GM04504 (cell line): ENCODE results near the gene TMEM145.
A peak's percentile ranks its signal among the peaks of the same experiment; 100 is the strongest.

Experiments
- DNase-seq: peaks from one replicate; pipeline ENCODE4 v3.0.0-alpha.2; 2012; ENCODE audit warnings: low read depth

TMEM145 gene

DNA sequence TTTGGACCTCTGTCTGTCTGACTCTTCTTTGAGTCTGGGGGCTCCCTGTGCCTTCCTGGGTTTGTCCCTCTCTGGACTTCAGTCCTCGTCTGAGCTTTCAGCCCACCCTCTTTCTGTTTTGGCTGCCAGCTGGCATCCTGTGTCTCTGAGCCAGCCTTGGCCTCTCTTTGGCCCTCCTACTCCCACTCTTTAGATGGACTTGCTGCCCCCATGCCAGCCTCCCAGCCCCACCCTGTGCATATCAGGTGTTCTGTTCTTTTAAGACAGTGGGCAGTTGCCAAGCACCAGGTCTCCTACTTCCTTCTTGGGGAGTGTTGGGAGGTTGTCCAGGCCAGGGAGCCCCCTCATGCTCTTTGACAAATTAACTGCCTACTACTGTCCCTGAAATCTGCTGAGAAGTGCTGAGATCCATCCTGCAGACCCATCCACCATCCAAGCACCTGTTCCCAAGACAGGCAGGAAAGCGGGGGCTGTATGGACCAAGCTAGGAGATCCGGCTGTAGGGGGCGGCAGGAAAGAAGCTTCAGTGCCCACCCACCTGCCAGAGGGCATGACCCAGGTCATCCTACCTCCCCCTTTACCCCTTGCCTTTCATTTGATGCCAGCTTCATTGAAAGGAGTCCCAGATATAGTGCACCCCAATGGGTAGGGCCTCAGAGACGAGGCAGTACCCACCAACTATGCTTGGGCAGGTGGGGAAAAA, 34.5 kb upstream of the TMEM145 start:
- no peak for DNase-seq

DNA sequence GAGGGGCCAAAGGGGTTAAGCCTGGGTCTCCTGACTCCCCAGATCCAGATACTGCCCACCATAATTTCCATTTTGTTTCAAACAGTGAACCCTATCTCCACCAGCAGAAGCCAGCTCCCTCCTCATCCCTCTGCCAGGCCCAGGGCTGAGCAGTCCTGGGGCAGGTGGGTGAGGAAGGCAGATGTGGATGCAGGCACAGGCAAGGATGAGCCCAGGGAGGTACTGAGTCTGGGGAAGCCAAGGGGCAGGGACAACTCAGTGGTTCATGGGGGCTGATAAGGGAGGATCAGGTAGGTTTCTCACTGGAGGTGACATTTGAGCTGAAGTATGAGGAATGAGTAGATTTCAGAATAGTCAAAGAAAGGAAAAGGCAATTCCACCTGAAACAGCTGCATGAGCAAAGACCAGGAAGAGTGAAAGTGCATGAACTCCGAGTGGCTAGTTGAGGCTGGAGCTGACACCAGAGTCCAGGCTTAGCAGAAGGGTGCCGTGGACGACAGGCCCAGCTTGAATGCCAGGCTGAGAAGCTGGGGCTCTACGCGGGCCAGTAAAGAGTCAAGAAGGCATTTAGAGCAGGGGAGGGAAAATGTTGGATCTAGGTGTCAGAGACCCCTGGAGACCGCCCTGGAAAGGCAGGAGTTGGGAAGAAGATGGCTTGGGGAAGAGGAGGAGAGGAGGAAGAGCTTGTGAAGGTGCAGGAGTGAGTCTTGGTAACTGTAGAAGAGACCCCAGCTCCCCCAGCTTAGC, 33.8 kb upstream of the TMEM145 start:
- no peak for DNase-seq

DNA sequence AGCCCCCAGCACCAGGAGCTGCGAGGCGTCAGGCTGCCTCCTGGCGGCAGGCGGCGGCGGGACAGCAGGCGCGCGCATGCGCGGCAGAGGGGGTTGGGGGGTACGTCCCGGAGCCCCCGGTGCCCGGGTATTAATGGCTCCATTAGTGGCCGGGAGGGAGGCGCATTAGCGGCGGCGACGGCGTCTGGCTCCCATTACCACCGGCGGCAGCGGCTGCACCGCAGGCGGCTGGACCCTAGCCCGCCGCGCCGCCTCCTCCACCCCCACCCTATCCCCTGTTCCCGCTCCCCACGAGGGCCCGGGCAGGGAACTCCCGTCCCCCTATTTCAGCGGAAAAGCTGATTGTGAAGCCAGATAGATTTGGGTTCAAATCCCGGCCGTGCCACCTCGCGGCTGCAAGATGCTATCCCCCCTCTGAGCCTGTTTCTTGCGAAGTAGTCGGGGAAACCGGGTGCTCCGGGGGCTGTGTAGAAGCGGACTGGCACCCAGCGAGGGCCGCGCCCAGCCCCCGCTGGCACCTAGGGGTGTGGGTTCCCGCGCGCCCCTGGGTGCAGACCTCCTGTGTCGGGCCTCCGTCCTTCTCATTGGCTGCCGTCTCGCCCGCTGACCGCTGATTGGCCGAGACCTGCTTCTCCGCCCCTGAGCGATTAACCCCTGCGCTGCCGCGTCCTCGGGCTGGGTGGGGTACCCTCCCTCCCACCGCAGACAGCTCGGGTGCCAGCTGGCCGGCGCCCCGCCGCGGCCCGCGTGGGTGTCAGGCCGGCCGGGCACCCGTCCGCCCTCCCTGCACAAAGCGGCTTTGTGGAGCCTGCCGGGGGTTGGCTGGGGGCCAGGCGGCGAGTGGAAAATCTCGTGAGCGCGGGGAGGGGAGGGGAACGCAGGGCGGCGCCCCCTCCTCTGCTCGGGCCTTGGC, 33.0 kb upstream of the TMEM145 start:
- no peak for DNase-seq

DNA sequence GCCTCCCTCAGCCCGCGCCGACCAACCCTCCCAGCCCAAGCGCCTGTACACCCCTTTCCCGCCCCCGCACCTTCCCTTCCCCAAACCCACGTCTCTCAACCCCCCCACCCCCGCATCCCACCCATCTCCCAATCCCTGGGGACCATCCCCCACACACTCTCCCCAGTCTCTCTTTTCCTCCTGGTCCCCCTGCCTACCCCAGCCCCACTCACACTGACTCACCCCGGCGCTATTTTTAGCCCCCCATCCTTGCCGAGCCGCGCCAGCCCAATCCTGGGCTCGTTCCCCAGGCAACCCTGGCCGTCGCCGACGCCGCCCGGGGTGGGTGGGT, 32.3 kb upstream of the TMEM145 start:
- no peak for DNase-seq

DNA sequence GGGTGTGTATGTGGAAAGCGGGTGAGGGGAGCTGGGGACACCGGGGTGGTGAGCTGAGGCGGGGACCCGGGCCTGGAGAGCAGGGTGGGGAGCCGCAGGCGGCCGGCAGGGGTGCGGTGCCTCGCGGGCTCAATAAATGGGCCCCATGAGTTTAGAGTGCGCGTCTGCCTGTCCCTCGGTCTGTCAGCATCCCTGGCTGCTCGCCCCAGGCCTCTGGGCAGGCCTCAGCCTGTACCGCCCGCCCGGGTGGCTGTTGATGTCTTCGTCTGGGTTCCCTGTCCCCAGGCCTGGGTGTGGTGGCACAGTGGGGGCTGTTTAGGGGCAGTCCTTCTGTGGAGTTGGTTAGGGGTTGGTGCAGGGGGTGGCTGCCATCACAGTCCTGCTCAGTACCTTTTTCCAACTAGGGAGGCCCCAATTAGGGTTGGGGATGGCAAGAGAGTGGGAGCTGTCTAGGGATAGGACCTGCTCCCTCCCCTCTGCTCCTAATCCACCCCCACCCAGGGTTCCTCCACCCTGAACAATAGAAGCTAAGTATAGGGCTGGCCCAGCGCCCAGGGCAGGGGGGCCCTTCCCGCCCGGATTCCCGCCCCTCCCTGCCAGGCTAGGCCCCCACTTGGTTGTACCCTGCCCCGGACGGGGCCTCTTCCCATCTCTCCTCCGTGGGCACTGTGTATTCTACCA, 31.8 kb upstream of the TMEM145 start:
- DNase-seq, result no peak

DNA sequence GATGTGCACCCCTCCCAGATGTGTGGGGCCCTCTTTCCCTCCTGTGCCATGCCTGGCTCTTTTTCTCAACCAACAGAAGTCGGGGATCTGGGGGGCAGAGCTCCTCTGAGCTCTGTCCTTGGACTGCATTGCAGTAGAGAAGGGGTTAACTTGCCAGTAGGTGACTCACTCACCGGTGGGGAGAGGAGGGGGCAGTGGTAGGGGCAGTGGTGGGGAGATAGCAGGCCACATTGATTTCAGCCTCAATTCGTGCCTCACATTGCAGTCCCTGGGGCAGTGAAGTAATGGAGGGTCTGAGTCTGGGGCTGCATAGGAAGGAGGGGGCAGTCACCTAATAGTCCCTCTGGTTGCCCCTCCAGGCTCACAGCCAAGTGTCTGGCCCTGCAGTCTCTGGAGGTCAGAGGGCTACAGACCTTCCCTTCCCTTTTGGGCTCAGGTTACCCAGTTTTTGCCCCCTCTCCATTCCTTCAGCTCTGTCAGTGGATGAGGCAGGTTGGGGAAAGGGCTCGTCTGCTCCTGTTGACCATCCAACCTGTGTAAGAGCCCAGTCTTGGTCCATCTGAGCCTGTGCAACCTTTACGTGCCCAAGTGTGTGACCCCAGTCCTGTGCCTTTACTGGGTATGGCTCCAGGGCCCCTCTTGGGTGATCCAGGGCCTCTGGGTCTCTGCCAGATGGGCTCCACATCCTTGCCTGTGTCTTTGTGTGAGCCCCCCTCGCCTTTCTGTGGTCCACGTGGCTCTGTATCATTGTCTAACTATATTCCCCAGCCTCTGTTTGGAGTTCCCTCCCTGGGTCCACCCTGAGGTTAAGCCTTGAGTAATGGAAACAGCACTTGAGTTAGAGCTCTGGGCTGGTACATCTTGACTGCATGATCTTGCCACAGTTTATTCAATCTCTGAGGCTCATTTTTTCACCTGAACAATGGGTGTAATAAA, 31.0 kb upstream of the TMEM145 start:
- DNase-seq, result no peak

DNA sequence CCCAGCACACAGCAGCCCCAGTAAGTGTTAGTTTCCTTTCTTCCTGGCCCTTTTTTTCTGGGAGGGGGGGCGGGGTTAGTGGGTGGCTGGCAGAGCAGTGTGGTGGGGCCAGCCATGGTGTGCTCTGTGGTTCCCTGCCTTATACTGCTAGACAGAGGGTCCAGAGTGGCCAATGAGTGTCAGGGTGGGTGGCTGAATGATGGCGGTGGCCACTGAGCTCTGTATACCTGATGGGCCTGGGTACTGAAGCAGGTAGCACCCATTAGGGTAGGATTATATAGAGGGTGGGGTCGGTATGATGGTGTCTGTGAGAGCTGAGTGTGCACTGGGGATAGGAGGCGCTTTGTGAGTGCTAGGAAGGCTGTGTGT, 30.3 kb upstream of the TMEM145 start:
- no peak for DNase-seq

DNA sequence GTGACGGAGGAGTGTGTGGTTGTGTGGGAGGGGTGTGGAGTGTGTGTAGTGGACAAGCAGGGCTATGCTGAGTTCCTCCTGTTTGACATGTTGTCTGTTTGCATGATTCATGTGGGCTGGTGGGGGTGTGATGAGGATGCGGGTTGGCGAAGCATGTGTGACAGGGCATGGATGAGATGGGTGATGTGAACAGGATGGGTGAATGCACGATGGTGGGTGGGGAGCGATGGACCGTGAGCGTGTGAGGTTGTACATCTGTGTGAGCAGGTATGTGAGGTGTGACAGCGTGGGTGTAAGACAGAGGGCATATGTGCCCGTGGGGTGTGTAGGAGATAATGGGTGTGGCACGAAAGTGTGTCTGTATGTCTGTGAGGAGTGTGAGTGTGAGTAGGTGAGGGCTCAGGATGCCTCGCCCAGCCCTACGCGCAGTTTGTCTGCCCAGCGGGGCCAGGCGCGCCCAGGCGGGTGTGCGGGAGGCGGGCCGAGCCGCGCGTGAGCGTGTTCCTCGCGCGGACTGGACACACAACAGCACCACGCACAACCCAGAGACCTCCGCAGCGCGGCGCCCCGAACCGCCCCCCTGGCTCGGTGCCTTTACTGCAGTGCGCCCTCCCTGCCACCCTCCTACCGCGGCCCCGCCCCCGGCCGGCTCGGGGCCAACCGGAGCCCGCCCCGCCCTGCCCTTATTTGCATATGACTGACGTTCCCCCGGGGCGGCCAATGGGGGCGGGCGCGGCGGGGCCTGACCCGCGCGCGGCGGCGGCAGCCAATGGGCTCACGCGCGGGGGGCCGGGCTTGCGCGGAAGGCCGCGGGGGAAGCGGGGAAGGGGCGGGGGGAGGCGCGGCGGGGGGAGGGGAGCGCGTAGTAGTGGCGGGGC, 29.7 kb upstream of the TMEM145 start:
- DNase-seq, result peak; percentile 85

DNA sequence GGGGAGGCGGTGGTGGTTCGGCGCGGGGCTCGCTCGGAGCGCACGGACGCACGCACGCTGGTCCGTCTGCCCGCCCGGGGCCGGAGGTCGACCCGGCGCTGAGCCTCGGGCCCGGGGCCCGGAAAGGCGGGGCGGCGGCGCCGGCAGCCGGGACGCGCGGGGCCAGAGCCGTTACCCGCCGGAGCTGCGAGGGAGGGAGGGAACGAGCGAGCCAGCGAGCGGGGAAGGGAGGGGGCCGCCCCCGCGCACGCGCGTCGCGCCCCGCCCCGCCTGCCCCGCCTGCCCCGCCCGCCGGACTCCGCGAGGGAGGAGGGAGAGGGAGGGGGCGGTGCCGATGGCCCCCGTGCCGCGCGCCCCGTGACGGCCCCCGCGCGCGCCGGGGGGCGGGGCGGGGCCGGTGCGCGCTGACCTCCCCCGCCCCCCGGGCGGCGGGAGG, 29.0 kb upstream of the TMEM145 start:
- peak; percentile 56 for DNase-seq

DNA sequence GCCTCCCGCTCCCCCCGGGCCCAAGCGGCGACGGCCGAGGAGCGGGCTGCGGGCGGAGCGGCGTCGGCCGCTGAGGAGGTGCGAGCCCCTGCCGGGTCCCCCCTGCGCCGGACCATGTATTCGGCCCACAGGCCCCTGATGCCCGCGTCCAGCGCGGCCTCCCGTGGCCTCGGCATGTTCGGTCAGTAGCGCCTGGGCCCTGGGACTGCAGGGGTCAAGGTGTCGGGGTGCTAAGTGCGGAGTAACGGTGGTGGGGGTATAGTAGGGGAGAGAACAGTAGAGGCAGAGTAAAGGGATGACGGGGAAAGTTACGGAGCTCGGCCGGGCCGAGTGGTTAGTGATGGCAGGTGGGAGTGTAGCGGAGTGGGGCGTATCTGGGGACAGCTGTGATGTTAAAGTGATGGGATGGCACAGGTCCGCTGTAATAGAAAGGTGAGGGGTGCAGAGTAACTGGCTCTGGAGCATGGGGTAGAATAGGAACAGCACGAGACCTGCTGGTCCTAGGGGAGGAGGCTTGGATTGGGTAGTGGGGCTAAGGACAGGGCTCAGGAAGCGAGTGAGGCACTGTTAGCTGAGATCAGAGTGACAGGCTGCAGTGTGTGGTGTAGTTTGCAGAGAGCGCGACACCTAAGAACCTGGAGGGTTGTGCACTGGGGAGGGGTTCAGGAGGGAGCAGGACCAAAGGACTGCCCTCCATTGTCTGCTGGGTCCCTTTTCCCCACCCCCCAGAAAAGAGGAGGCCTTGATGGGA, 28.3 kb upstream of the TMEM145 start:
- no peak for DNase-seq

DNA sequence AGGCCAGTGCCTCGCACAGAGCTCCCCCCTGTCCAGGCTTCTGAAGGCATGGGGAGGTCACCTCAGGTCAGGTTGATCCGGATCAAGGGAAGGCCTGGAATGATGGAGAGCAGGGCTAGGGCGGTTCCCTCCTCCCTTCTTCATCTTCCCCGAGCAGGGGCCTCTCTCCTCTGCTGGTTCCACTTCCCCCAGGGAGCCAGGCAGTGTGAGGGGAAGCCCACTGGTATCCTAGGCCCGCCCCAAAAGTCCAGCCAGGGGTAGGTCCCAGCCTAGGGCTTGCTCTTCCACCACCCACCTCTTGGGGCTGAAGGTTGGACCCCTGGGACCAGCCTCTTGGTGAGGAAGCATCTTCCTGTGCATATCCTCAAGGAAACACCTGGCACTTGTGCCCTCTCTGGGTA, 27.6 kb upstream of the TMEM145 start:
- no peak for DNase-seq

DNA sequence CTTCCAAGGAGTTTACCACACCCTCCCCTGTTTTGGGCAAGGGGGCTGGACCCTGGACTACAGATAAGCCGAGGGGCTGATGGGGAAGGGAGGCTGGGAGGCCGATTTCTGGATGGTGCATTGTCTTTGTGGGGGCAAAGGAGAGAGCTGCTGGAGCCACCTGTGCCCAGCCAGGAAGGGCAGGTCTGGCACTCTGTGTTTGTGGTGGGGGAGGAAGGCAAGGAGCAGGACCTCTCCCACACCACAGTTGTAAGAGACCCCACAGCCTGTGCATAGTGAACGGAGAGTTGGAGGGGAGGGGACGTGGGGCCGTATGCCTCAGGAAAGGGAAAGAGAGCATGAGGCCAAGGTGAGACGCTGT, 27.1 kb upstream of the TMEM145 start:
- no peak for DNase-seq

DNA sequence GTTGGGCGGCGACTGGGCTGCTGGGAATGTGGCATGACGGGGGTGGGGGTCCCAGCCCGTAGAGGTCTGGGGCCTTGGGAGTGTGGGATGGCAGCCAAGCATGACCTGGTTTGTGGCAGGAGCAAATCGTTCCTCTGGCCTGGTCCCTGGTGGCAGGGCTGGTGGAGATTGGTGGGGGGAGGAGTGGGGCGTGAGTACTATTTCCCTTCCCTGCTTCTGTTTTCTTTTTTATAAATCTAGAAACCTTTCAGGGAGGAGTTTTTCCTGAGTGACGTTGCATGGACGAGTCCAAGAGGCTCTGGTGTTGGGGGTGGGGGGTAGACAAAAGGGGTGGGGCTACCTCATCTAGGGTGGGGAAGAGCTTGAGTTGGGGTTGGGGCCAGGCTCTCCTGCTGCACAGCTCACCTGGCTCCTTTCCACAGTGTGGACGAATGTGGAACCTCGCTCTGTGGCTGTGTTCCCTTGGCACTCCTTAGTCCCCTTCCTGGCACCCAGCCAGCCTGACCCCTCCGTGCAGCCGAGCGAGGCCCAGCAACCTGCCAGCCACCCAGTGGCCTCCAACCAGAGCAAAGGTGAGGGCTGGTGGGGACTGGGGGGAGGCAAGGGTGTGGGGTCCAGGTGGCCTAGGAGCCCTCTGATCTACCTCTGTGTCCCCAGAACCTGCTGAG, 26.6 kb upstream of the TMEM145 start:
- no peak for DNase-seq

DNA sequence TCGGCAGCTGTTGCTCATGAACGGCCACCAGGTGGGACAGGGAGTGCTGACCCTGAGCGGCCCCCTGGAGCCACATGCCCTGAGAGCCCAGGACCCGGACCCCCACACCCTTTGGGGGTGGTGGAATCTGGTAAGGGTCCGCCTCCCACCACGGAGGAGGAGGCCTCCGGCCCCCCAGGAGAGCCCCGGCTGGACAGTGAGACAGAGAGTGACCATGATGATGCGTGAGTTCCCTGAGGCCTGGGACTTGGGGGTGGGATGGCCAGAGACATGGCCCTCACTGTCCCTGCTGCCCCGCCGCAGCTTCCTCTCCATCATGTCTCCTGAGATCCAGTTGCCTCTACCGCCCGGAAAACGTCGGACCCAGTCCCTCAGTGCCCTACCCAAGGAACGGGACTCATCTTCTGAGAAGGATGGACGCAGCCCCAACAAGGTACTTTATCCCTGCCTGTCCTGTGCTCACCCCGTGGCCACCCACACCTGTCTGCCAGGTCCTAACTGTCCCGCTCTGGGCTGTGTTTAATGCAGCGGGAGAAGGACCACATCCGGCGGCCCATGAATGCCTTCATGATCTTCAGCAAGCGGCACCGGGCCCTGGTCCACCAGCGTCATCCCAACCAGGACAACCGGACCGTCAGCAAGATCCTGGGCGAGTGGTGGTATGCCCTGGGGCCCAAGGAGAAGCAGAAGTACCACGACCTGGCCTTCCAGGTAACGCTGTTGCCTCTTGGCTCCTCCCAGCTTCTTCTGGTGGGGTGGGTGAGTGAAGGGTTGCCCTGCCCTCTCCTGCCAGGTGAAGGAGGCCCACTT, 25.9 kb upstream of the TMEM145 start:
- DNase-seq, result no peak

DNA sequence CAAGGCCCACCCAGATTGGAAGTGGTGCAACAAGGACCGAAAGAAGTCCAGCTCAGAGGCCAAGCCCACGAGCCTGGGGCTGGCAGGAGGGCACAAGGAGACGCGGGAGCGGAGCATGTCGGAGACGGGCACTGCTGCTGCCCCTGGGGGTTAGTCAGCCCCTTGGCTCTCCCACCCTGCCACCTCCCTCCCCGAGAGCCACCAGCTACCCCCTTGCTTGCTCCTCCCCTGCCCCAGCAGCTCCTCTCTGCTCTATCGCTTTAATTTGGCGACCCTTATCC, 25.3 kb upstream of the TMEM145 start:
- DNase-seq, result no peak

DNA sequence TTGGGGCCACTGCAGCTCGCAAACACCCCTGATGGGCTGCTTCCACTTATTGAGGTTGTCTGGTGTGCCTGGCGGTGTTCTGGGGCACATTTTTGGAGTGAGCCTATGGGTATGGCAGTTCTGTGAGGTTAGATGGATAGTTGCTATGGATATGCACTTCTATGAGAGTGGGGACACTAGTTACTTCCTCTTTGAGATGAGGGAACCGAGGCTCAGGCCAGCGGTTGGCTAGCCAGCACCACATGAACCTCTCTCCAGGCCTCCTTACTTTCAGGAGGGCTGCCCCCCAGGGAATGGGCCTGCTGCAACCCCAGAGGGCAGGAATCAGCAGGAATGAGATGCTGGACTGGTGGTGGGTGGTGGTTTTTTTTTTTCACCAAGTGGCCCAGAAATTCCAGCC, 24.7 kb upstream of the TMEM145 start:
- DNase-seq, result no peak

DNA sequence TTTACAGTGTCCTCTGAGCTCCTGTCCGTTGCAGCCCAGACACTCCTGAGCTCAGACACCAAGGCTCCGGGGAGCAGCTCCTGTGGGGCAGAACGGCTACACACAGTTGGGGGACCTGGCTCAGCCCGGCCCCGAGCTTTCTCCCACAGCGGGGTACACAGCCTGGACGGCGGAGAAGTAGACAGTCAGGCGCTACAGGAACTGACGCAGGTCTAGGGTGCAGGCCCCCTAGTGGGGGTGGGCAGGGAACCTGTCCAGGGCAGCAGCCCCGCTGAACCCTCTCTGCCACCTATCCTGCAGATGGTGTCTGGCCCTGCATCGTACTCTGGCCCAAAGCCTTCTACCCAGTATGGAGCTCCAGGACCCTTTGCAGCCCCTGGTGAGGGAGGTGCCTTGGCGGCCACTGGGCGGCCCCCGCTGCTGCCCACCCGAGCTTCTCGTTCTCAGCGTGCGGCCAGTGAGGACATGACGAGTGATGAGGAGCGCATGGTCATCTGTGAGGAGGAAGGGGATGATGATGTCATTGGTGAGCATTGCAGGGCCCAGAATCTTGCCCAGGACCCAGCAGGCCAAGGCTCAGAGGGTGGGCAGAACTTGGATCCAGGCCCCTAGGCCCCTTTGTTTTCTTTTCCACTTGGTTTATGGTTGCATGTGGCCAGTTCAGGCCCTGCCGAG, 24.1 kb upstream of the TMEM145 start:
- DNase-seq, result no peak

DNA sequence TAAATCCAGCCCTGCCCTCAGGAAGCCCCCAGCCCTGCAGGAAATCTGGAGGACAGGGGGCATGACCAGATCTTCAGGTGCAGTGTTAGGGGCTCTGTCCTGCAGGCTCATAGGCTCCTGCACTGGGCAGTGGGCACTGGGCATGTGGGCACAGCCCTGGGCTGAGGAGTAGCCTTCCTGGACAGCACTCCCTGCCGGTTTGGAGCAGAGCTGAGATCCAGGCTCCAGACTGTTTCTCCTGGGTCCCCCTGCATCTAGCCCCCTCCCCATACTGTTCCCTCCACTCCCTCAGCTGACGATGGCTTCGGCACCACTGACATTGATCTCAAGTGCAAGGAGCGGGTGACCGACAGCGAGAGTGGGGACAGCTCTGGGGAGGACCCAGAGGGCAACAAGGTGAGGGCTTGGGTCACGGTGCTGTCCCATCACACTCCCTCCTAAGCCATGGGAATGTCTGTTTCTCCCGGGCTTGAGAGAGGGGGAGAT, 23.5 kb upstream of the TMEM145 start:
- DNase-seq, result no peak
